Peyer's patch (tissue), 4 donors: ENCODE measurements around the gene POU2F3. TPM values are rescaled to one million over a fixed set of nuclear protein-coding genes. Genes with fewer than 3 reads are reported as not detected.

ENCODE experiments used
- DNase-seq, 3 donors: peaks; one replicate each; pipeline ENCODE4 v3.0.0-alpha.2; 2017 to 2019
- H3K27ac ChIP-seq, 4 donors: fragments of 200-600 bp; sonication (generic); one replicate each; pipeline ENCODE4 v1.5.1; 2016 to 2019
- H3K27me3 ChIP-seq, 2 donors: fragments of 200-600 bp; sonication (generic); one replicate each; pipeline ENCODE4 v1.5.1; 2019
- H3K36me3 ChIP-seq, 3 donors: fragments of 200-600 bp; sonication (generic); one replicate each; pipeline ENCODE4 v1.5.1; 2016 to 2019
- H3K4me1 ChIP-seq, 4 donors: fragments of 200-600 bp; sonication (generic); one replicate each; pipeline ENCODE4 v1.5.1; 2016 to 2019
- H3K4me3 ChIP-seq, 4 donors: fragments of 200-600 bp; sonication (generic); 1 replicate in 3 of 4; 2 replicates in 1 of 4; pipeline ENCODE4 v1.5.1; 2016 to 2019; ENCODE audit warnings: mild to moderate bottlenecking in 1 of 4
- H3K9me3 ChIP-seq, 4 donors: fragments of 200-600 bp; sonication (generic); one replicate each; pipeline ENCODE4 v1.5.1; 2016 to 2019; ENCODE audit warnings: mild to moderate bottlenecking in 1 of 4
- POLR2A ChIP-seq, 2 donors: fragments of 450-650 bp; IDR thresholded peaks; one replicate each; pipeline ENCODE4 v1.5.1; 2017; ENCODE audit warnings: antibody characterized with exemption in 2 of 2, mild to moderate bottlenecking in 2 of 2, moderate library complexity in 2 of 2
- total RNA-seq, 4 donors: library from RNA; depleted of rRNA; stranded (reverse); fragments of >200 nt; gene quantifications; one replicate each; pipeline ENCODE4 v1.1.0, GENCODE V29; 2016
- TF ChIP-seq, protein P1 (sequence below), 6 experiments: fragments of 450-650 bp in 4 of 6; fragments of 200-600 bp in 2 of 6; sonication (generic) in 1 of 6; IDR thresholded peaks; one replicate each; pipeline ENCODE4 v1.5.1; 2017 to 2019; ENCODE audit warnings: antibody characterized with exemption in 6 of 6, mild to moderate bottlenecking in 3 of 6, moderate library complexity in 1 of 6

POU2F3 gene
- total RNA-seq, 4 donors from 2014 or later, result 2.2 to 3.3 (median 2.8) TPM; not detected in 1

DNA sequence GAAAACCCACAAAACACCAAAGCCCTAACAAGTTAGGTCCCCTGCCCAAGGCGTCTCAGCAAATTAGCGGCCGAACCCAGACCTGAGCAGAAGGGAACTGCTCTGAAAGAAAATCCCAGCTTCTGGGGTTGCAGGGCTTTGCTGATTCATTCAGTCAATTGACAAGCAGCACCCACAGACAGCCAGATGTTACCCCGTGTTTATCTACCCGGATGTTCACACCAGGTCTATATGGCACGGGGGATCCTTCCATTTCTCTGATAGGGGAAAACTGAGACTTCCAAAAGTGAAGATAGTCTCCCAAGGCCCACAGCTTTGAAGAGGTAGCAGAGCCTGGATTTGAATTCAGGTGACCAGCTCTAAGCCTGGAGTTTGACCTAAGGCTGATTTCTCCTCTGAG lies 43.1 kb upstream of the POU2F3 start:
- H3K36me3 ChIP-seq, result no peaks in the 10 kb centered on the region
- no peaks in the 10 kb centered on the region for H3K9me3 ChIP-seq
- H3K4me1 ChIP-seq, result peaks cover 0 to 59% (median 8%) of the 10 kb centered on the region in 4 donors
- H3K27ac ChIP-seq, result peak overlapping the region in 3 of 4 donors; percentile 74 to 91 (median 85)
- H3K27me3 ChIP-seq, result no peaks in the 10 kb centered on the region
- no peak for TF ChIP-seq POLR2A (IDR thresholded peaks at IDR 0.05)
- TF ChIP-seq, protein P1, sequence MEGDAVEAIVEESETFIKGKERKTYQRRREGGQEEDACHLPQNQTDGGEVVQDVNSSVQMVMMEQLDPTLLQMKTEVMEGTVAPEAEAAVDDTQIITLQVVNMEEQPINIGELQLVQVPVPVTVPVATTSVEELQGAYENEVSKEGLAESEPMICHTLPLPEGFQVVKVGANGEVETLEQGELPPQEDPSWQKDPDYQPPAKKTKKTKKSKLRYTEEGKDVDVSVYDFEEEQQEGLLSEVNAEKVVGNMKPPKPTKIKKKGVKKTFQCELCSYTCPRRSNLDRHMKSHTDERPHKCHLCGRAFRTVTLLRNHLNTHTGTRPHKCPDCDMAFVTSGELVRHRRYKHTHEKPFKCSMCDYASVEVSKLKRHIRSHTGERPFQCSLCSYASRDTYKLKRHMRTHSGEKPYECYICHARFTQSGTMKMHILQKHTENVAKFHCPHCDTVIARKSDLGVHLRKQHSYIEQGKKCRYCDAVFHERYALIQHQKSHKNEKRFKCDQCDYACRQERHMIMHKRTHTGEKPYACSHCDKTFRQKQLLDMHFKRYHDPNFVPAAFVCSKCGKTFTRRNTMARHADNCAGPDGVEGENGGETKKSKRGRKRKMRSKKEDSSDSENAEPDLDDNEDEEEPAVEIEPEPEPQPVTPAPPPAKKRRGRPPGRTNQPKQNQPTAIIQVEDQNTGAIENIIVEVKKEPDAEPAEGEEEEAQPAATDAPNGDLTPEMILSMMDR (IDR thresholded peaks at IDR 0.05), result no peak
- DNase-seq, result peak in 1 of 3 donors; percentile 42
- no peak overlapping the region for H3K4me3 ChIP-seq

DNA sequence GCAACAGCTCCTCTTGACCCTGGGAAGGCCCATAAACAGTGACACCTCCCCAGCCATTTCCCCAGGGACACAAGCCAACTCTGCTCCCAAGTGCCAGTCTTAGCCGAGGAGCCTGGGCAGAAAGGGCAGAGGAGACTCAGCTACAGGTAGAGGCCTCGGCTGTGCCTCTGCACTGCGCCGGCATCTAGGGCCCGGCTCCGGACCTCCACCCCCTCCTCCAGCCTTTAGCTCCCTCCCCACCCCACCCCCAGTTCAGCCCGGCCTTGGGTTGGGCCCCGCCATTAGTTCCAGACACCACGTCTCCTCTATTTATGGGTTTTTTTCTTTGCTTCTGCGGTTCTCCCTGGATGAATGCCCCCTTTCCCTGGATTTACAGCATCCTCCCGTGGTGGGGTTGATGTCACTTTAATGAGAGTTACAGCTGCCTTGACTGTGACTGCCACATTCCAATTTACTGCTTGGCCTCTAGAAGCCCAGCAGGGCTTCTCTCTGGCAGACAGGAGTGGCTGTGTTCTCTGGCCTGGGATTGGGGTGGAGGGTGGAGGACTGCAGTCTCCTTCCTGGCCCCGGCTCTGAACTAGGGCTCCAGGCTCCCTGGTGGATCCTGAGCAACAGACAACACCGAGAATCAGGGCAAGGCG lies 42.6 kb upstream of the POU2F3 start:
- DNase-seq, result peak in 2 of 3 donors; percentile 82 to 83
- Histone ChIP-seq H3K27me3 (no peaks in the 10 kb centered on the region), H3K4me1 (peaks cover 0 to 59% (median 8%) of the 10 kb centered on the region in 4 donors), H3K4me3 (peak overlapping the region in 1 of 4 donors; percentile 24), H3K9me3 (no peaks in the 10 kb centered on the region), H3K36me3 (no peaks in the 10 kb centered on the region), H3K27ac (peak overlapping the region in 3 of 4 donors; percentile 74 to 91 (median 85))
- peak; percentile 65 to 87 for TF ChIP-seq POLR2A (IDR thresholded peaks at IDR 0.05)
- TF ChIP-seq, protein P1 (IDR thresholded peaks at IDR 0.05), result no peak

DNA sequence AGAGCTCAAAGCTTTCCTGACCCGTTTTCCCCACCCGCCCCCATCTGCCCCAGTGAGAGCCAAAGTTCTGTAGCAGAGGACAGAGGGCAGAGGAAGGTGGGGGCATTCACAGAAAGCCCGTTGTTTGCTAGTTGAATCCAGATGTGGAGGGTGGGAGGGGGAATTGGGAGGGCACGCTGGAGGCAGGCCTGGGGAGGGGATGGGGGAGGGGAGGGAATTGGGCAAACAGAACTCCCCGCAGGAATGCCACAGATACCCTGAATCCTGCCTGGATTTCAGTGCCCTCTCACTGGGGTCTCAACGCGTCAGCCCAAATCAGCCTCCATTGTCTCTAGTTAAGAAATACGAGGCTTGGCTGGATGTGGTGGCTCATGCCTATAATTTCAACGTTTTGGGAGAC lies 42.0 kb upstream of the POU2F3 start:
- Histone ChIP-seq H3K9me3 (no peaks in the 10 kb centered on the region), H3K4me3 (no peak overlapping the region), H3K4me1 (peaks cover 0 to 54% (median 7%) of the 10 kb centered on the region in 4 donors), H3K27me3 (no peaks in the 10 kb centered on the region), H3K27ac (peak overlapping the region in 3 of 4 donors; percentile 74 to 91 (median 85)), H3K36me3 (no peaks in the 10 kb centered on the region)
- TF ChIP-seq, protein P1 (IDR thresholded peaks at IDR 0.05), result no peak
- TF ChIP-seq POLR2A (IDR thresholded peaks at IDR 0.05), result no peak
- DNase-seq, result no peak

DNA sequence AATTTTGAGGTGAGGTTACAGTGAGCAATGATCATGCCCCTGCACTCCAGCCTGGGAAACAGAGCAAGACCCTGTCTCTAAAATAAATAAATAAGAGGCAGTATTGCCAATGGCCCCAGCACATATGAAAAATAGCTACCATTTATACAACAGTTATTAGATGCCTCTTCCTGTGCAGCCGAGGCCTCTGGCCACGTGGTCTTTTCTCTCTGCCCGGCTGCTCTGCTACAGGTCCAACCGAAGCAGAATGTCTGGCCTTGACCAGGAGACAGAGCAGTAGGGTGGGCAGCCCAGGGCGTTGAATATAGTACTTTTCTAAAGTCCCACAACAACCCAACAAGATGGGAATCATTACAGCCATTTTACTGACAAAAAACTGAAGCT lies 41.5 kb upstream of the POU2F3 start:
- Histone ChIP-seq H3K9me3 (no peaks in the 10 kb centered on the region), H3K27ac (peak overlapping the region in 3 of 4 donors; percentile 74 to 91 (median 85)), H3K36me3 (no peaks in the 10 kb centered on the region), H3K4me3 (no peak overlapping the region), H3K4me1 (peaks cover 0 to 50% (median 5%) of the 10 kb centered on the region in 4 donors), H3K27me3 (no peaks in the 10 kb centered on the region)
- TF ChIP-seq POLR2A (IDR thresholded peaks at IDR 0.05), result no peak
- TF ChIP-seq, protein P1 (IDR thresholded peaks at IDR 0.05), result no peak
- peak in 1 of 3 donors; percentile 51 for DNase-seq

DNA sequence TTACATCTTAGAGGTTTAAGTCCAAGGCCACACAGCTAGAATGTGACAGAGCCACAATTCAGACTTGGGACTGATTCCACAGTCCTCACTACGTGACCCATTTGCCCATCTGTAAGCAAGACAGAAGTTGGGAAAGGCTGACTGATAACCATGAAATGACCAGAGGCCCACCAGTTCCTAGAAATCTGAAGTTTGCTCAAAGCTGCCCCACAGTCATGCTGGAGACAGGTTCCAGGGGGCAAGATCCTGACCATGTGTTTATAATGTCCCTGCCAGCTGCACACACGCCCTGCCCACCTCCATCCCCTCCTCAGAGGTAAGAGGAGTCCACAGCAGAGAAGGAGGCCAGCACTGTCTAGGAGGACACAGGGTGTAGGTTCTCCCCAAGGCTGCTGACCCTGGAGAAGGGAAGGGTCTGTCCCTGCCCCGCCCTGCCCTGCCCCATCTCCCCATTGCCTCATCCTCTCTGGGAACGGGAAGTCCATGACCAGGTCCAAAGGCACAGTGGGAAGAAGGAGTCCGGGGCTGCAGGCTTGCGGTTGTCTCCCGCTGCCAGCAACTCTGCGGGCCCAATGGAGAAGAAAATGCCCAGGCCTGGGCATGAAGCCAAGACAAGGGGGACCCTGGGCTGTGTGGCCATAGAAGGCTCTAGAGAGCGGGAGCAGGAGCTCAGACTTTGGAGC lies 41.0 kb upstream of the POU2F3 start:
- no peaks in the 10 kb centered on the region for H3K9me3 ChIP-seq
- peaks cover 0 to 49% (median 5%) of the 10 kb centered on the region in 4 donors for H3K4me1 ChIP-seq
- peak overlapping the region in 3 of 4 donors; percentile 74 to 91 (median 85) for H3K27ac ChIP-seq
- no peaks in the 10 kb centered on the region for H3K27me3 ChIP-seq
- TF ChIP-seq, protein P1 (IDR thresholded peaks at IDR 0.05), result no peak
- peak; percentile 50 to 86 for TF ChIP-seq POLR2A (IDR thresholded peaks at IDR 0.05)
- peak in 2 of 3 donors; percentile 88 to 89 for DNase-seq
- H3K4me3 ChIP-seq, result no peak overlapping the region
- H3K36me3 ChIP-seq, result no peaks in the 10 kb centered on the region
